C4-2B (cell line): ENCODE results near the gene KLC1.

Experiments
- ZFX ChIP-seq: fragments of 450-650 bp; IDR thresholded peaks from 2 replicates; pipeline ENCODE4 v1.6.1; 2017
- TF ChIP-seq, protein P1 (sequence below): fragments of 450-650 bp; conservative IDR thresholded peaks from 2 replicates; pipeline ENCODE4 v1.5.1; 2017; ENCODE audit warnings: mild to moderate bottlenecking

GRCh38 chr14:103721334-103722120 lies 92.5 kb downstream of the KLC1 start:
- TF ChIP-seq, protein P1, sequence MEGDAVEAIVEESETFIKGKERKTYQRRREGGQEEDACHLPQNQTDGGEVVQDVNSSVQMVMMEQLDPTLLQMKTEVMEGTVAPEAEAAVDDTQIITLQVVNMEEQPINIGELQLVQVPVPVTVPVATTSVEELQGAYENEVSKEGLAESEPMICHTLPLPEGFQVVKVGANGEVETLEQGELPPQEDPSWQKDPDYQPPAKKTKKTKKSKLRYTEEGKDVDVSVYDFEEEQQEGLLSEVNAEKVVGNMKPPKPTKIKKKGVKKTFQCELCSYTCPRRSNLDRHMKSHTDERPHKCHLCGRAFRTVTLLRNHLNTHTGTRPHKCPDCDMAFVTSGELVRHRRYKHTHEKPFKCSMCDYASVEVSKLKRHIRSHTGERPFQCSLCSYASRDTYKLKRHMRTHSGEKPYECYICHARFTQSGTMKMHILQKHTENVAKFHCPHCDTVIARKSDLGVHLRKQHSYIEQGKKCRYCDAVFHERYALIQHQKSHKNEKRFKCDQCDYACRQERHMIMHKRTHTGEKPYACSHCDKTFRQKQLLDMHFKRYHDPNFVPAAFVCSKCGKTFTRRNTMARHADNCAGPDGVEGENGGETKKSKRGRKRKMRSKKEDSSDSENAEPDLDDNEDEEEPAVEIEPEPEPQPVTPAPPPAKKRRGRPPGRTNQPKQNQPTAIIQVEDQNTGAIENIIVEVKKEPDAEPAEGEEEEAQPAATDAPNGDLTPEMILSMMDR: no peak
- no peak for TF ChIP-seq ZFX
